A549 (cell line): Measurements from ENCODE around the gene ADGRF3. TPM values are rescaled to one million over a fixed set of nuclear protein-coding genes. Genes with fewer than 3 reads are reported as not detected.

Experiments used
- ATAC-seq, 2 experiments: fragments of 200-7000 bp in 1 of 2; fragments of >200 bp in 1 of 2; cut with Nextera tagmentation in 1 of 2; cut with Tn5 transposase in 1 of 2; 3 replicates each; pipeline versions ENCODE4 v1.8.0 to v1.9.1; 2018 to 2020; ENCODE audit warnings: mild to moderate bottlenecking in 1 of 2, moderate library complexity in 1 of 2
- CTCF ChIA-PET: fragments of 300-600 bp; sonication (Branson Sonifier 250); formaldehyde crosslinking; extraction: SDS; loops from one replicate; lab custom pipeline; 2021; ENCODE audit warnings: antibody characterized with exemption, inconsistent platforms; lab: Yijun Ruan, JAX
- POLR2A ChIA-PET: fragments of 350-600 bp; formaldehyde crosslinking; extraction: SDS; loops from one replicate; lab custom pipeline; 2021; ENCODE audit warnings: antibody characterized with exemption, inconsistent platforms; lab: Yijun Ruan, JAX
- DNase-seq, 2 experiments: peaks; one replicate each; pipeline versions ENCODE4 v3.0.0 to v3.0.0-alpha.2; 2011 to 2016; ENCODE audit warnings: low read depth in 1 of 2, low spot score in 1 of 2
- FAIRE-seq: peaks from 2 replicates; lab custom pipeline; 2011; peaks lifted over from hg19 to GRCh38; lab: Jason Lieb, UNC
- H3K27ac ChIP-seq, 2 experiments: fragments of >200 bp; sonication (Bioruptor Twin); formaldehyde crosslinking; 3 replicates each; pipeline ENCODE4 v1.5.1; 2016 to 2017
- H3K4me1 ChIP-seq: fragments of >200 bp; sonication (Bioruptor Twin); formaldehyde crosslinking; 3 replicates; pipeline ENCODE4 v1.6.1; 2016
- H3K4me2 ChIP-seq: fragments of >200 bp; sonication (Bioruptor Twin); formaldehyde crosslinking; 3 replicates; pipeline ENCODE4 v1.6.1; 2016
- H3K4me3 ChIP-seq: fragments of >200 bp; sonication (Bioruptor Twin); formaldehyde crosslinking; 3 replicates; pipeline ENCODE4 v1.5.1; 2016
- H3K9me3 ChIP-seq: fragments of >200 bp; sonication (Bioruptor Twin); formaldehyde crosslinking; 3 replicates; pipeline ENCODE4 v1.6.1; 2016
- CHD2 ChIP-seq: fragments of 150-350 bp; IDR thresholded peaks from 2 replicates; pipeline ENCODE4 v1.6.1; 2014; ENCODE audit warnings: low read length; ENCODE audit not compliant: partially characterized antibody
- EHF ChIP-seq: fragments of 250-450 bp; sonication (Bioruptor Pico); IDR thresholded peaks from 2 replicates; pipeline ENCODE4 v1.5.0; 2020; ENCODE audit warnings: mild to moderate bottlenecking
- EHMT2 ChIP-seq: fragments of 200-600 bp; sonication (generic); IDR thresholded peaks from 2 replicates; pipeline ENCODE4 v1.6.1; 2016; ENCODE audit warnings: antibody characterized with exemption, low read depth, mild to moderate bottlenecking, moderate library complexity
- FOSL2 ChIP-seq, 2 experiments: fragments of 450-650 bp in 1 of 2; fragments of >200 bp in 1 of 2; sonication (Bioruptor Twin) in 1 of 2; formaldehyde crosslinking; IDR thresholded peaks; 2 replicates each; pipeline versions ENCODE4 v1.5.0 to v1.6.1; 2016 to 2020; ENCODE audit warnings: mild to moderate bottlenecking in 1 of 2, moderate library complexity in 1 of 2
- HOXB13 ChIP-seq: fragments of 250-450 bp; sonication (Bioruptor Pico); IDR thresholded peaks from 2 replicates; pipeline ENCODE4 v1.5.0; 2020; ENCODE audit warnings: low read depth, mild to moderate bottlenecking, moderate library complexity
- KDM1A ChIP-seq: fragments of 200-600 bp; sonication (generic); IDR thresholded peaks from 2 replicates; pipeline ENCODE4 v1.6.1; 2016; ENCODE audit warnings: low read depth, mild to moderate bottlenecking
- KDM5A ChIP-seq: fragments of 200-600 bp; sonication (generic); IDR thresholded peaks from 2 replicates; pipeline ENCODE4 v1.6.1; 2016; ENCODE audit warnings: antibody characterized with exemption, mild to moderate bottlenecking
- MAFK ChIP-seq: fragments of 450-650 bp; IDR thresholded peaks from 2 replicates; pipeline ENCODE4 v1.6.1; 2014; ENCODE audit not compliant: partially characterized antibody
- MAZ ChIP-seq: fragments of 150-350 bp; IDR thresholded peaks from 2 replicates; pipeline ENCODE4 v1.6.1; 2014; ENCODE audit warnings: antibody characterized with exemption, low read depth, low read length, borderline replicate concordance
- MYC ChIP-seq: IDR thresholded peaks from 2 replicates; pipeline ENCODE4 v1.6.1; 2012; ENCODE audit warnings: mild to moderate bottlenecking, inconsistent platforms, low read length, improper control_type of control experiment, borderline replicate concordance
- NPAS2 ChIP-seq: fragments of 250-450 bp; sonication (Bioruptor Pico); IDR thresholded peaks from 2 replicates; pipeline ENCODE4 v1.8.0; 2022; ENCODE audit warnings: mild to moderate bottlenecking, moderate library complexity, borderline replicate concordance
- PHF8 ChIP-seq: fragments of 200-600 bp; sonication (generic); IDR thresholded peaks from 2 replicates; pipeline ENCODE4 v1.6.1; 2016; ENCODE audit warnings: low read depth, mild to moderate bottlenecking, antibody characterized with exemption, moderate library complexity, borderline replicate concordance
- POLR2A ChIP-seq: IDR thresholded peaks from 2 replicates; pipeline ENCODE4 v1.6.1; 2012; ENCODE audit warnings: mild to moderate bottlenecking, low read length
- SMC3 ChIP-seq: fragments of >200 bp; sonication (Bioruptor Twin); formaldehyde crosslinking; IDR thresholded peaks from 3 replicates; pipeline ENCODE4 v1.6.1; 2018; ENCODE audit warnings: inconsistent platforms
- whole genome bisulfite sequencing: methylation state at CpG from one replicate; pipeline ENCODE4 v1.1.6; 2017; ENCODE audit errors: missing lambda C conversion rate; 5-methylcytosine and 5-hydroxymethylcytosine counted together
- polyA plus RNA-seq, 4 experiments: library from polyadenylated mRNA; depleted of rRNA in 3 of 4; stranded (reverse); fragments of >200 nt; fragmentation: RNase III in 1 of 4; extraction: RNeasy Plus Mini Kit Qiagen cat#74134 plus additional on column Dnase treatment in 1 of 4; gene quantifications; 2 replicates in 3 of 4; 3 replicates in 1 of 4; pipeline ENCODE4 v1.2.3, GENCODE V29; 2011 to 2017
- TF ChIP-seq, protein P1 (sequence below): fragments of 150-350 bp; IDR thresholded peaks from 2 replicates; pipeline ENCODE4 v1.6.1; 2014; ENCODE audit warnings: low read depth, mild to moderate bottlenecking, low read length
- TF ChIP-seq, protein P2 (sequence below): fragments of >200 bp; sonication (Bioruptor Twin); formaldehyde crosslinking; IDR thresholded peaks from 3 replicates; pipeline ENCODE4 v1.5.1; 2016
- TF ChIP-seq, protein P3 (sequence below): fragments of 250-450 bp; sonication (Bioruptor Pico); IDR thresholded peaks from 2 replicates; pipeline ENCODE4 v1.5.0; 2021; ENCODE audit warnings: mild to moderate bottlenecking, moderate library complexity, borderline replicate concordance

The ADGRF3 gene
- polyA plus RNA-seq, 2 of the 4 experiments (the other 2 are of a cell fraction) = 0.12 to 0.21 TPM

DNA sequence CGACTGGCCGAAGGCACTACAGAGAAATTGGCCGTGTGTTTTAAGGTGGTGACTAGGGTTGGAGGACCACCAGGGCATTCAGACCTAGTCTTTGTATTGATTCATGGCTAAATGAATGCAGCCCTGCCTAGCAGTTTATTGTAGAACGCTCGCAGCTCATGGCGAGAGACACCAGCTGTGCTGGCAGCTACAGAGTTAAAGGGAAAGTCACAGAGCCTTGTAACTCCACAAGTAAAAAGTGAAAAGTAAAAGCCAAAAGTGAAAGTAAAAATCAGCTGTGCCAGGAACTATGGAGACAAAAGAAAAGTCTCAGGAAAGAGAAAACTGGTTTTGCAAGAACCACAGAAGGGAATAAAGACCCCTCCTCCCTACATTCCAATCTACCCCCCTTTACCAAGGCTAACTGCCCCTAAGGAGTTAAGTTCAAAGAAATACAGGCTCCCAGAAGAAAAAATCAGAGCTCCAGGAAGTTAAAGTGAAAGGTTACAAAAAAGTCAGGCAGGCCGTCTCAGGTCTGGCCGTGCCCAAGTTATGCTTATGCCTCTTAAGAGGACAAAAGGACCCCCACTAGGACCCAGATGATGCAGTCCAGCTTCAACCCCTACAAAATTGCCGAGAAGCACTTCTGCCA, 47.0 kb downstream of the ADGRF3 start:
- WGBS = 59% methylated on average over 9 of the region's 9 CpGs
- 0 out of 3 replicates have a peak, but pooled peaks cover 3% of the 10 kb centered on the region for H3K4me1 ChIP-seq
- H3K4me2 ChIP-seq = peak overlapping the region; percentile 69
- H3K9me3 ChIP-seq = no peaks in the 10 kb centered on the region
- ChIA-PET POLR2A (interaction anchor here (0.8 kb wide), 1 partner anchor 46 kb away, joined by 3 read pairs; the partner anchor contains the start of gene SELENOI), CTCF (interaction anchor here (1.2 to 1.4 kb wide), 2 partner anchors 11 to 14 kb away, joined by 3 read pairs; no protein-coding TSS in a partner anchor)
- no peak overlapping the region for H3K4me3 ChIP-seq
- H3K27ac ChIP-seq = peak overlapping the region; percentile 41 to 64; a peak in 5 of 6 replicates
- FAIRE-seq (no peak), ATAC-seq (no peak), DNase-seq (no peak)
- no peak for TF ChIP-seq EHF (CRISPR knock-in tag)
- TF ChIP-seq, protein P1, sequence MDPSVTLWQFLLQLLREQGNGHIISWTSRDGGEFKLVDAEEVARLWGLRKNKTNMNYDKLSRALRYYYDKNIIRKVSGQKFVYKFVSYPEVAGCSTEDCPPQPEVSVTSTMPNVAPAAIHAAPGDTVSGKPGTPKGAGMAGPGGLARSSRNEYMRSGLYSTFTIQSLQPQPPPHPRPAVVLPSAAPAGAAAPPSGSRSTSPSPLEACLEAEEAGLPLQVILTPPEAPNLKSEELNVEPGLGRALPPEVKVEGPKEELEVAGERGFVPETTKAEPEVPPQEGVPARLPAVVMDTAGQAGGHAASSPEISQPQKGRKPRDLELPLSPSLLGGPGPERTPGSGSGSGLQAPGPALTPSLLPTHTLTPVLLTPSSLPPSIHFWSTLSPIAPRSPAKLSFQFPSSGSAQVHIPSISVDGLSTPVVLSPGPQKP = no peak
- TF ChIP-seq HOXB13 (CRISPR knock-in tag) = no peak
- TF ChIP-seq SMC3 = no peak
- TF ChIP-seq CHD2 = no peak
- TF ChIP-seq, protein P2, sequence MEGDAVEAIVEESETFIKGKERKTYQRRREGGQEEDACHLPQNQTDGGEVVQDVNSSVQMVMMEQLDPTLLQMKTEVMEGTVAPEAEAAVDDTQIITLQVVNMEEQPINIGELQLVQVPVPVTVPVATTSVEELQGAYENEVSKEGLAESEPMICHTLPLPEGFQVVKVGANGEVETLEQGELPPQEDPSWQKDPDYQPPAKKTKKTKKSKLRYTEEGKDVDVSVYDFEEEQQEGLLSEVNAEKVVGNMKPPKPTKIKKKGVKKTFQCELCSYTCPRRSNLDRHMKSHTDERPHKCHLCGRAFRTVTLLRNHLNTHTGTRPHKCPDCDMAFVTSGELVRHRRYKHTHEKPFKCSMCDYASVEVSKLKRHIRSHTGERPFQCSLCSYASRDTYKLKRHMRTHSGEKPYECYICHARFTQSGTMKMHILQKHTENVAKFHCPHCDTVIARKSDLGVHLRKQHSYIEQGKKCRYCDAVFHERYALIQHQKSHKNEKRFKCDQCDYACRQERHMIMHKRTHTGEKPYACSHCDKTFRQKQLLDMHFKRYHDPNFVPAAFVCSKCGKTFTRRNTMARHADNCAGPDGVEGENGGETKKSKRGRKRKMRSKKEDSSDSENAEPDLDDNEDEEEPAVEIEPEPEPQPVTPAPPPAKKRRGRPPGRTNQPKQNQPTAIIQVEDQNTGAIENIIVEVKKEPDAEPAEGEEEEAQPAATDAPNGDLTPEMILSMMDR = no peak
- no peak for TF ChIP-seq KDM1A
- no peak for TF ChIP-seq MYC
- no peak for TF ChIP-seq PHF8
- TF ChIP-seq EHMT2 = no peak
- no peak for TF ChIP-seq NPAS2 (CRISPR knock-in tag)

DNA sequence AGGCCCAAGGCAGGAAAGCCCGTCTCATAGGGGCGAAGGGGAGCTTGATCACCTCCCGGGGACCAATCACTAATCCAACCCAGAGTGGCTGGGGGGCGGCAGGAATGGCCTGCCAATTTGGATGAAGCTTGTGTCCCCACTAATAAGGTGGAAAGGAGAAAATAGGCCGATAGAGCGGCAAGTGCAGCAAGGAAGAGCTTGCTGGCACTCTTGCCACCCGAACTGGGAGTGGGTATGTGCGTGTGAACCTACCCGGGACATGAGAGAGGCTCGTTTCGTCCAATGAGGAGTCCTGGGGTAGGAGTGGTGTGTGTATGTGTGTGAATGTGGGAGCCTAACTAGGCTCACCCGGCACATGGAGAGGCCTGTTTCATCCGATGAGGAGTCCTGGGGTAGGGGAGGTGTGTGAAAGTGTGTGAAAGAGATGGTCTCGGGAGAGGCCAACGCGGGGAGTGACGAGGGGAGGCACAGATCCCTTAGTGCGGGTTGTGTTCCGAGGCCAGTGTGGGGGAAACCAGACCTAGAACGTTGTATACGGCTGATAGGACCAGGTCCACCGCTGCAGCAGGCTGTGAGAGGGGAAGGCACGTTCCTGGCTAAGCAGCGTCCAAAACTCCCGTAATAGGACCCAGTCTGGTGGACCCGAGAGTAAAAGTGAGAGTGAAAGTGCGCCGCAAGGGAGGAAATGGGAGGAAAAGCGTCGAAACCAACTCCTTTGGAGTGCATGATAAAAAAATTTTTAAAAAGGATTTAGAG, 47.8 kb downstream of the ADGRF3 start:
- CTCF ChIA-PET = interaction anchor here (0.7 to 1.2 kb wide), 2 partner anchors 12 to 32 kb away, joined by 3 to 4 read pairs; no protein-coding TSS in a partner anchor
- TF ChIP-seq, protein P3, sequence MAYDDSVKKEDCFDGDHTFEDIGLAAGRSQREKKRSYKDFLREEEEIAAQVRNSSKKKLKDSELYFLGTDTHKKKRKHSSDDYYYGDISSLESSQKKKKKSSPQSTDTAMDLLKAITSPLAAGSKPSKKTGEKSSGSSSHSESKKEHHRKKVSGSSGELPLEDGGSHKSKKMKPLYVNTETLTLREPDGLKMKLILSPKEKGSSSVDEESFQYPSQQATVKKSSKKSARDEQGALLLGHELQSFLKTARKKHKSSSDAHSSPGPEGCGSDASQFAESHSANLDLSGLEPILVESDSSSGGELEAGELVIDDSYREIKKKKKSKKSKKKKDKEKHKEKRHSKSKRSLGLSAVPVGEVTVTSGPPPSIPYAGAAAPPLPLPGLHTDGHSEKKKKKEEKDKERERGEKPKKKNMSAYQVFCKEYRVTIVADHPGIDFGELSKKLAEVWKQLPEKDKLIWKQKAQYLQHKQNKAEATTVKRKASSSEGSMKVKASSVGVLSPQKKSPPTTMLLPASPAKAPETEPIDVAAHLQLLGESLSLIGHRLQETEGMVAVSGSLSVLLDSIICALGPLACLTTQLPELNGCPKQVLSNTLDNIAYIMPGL (CRISPR knock-in tag) = no peak
- TF ChIP-seq MAZ = no peak
- TF ChIP-seq MYC = no peak
- no peak for TF ChIP-seq MAFK
- no peak for TF ChIP-seq POLR2A
- no peak for TF ChIP-seq FOSL2 (IDR thresholded peaks at IDR 0.05)
- TF ChIP-seq FOSL2 (CRISPR knock-in tag; IDR thresholded peaks at IDR 0.05) = no peak
- no peak for TF ChIP-seq KDM5A
- TF ChIP-seq, all 56 proteins: peak for 0
- FAIRE-seq (no peak), ATAC-seq (peak in 1 of 2 experiments; percentile 17; a peak in 3 of 6 replicates), DNase-seq (no peak)
- 90% methylated on average over 30 of the region's 30 CpGs for WGBS
- Histone ChIP-seq H3K9me3 (no peaks in the 10 kb centered on the region), H3K4me2 (peak overlapping the region; percentile 69; the same call in 2 of the 3 replicates), H3K4me1 (0 out of 3 replicates have a peak, but pooled peaks cover 3% of the 10 kb centered on the region), H3K27ac (peak overlapping the region in 1 of 2 experiments; percentile 64; a peak in 3 of 6 replicates), H3K4me3 (no peak overlapping the region)
- POLR2A ChIA-PET = no interaction called here
